Naive thymus-derived CD4-positive, alpha-beta T cell (primary cell): Measurements from ENCODE around the gene DENND4A. TPM values are rescaled to one million over a fixed set of nuclear protein-coding genes. Genes with fewer than 3 reads are reported as not detected.

Experiments
- ATAC-seq: fragments of 150-1000 bp; cut with Tn5 transposase; 2 replicates; pipeline ENCODE4 v1.10.0; 2021; ENCODE audit warnings: mild to moderate bottlenecking, moderate library complexity
- CTCF ChIA-PET: fragments of 350-600 bp; sonication (Branson Sonifier 250); formaldehyde crosslinking; loops from one replicate; lab custom pipeline; 2021; ENCODE audit warnings: antibody characterized with exemption; lab: Charles Lee
- POLR2A ChIA-PET: fragments of 350-600 bp; sonication (Branson Sonifier 250); formaldehyde crosslinking; loops from one replicate; lab custom pipeline; 2021; ENCODE audit warnings: antibody characterized with exemption, inconsistent platforms; lab: Charles Lee
- DNase-seq, 9 donors: peaks; one replicate each; pipeline versions ENCODE4 v3.0.0 to v3.0.0-alpha.2; 2020 to 2022; ENCODE audit warnings: mixed read lengths in 1 of 9
- H3K27ac ChIP-seq: one replicate; pipeline ENCODE4 v1.7.0; 2013; ENCODE audit warnings: mild to moderate bottlenecking, low read depth, low read length, moderate library complexity
- H3K27me3 ChIP-seq, 2 donors: one replicate each; pipeline ENCODE4 v1.7.0; 2013; ENCODE audit warnings: low read length in 2 of 2, mild to moderate bottlenecking in 2 of 2, moderate library complexity in 2 of 2; ENCODE audit not compliant: control insufficient read depth in 2 of 2, insufficient read depth in 2 of 2
- H3K36me3 ChIP-seq, 3 experiments: 1 replicate in 2 of 3; 2 replicates in 1 of 3; pipeline ENCODE4 v1.7.0; 2013; ENCODE audit warnings: low read length in 3 of 3, mild to moderate bottlenecking in 3 of 3, moderate library complexity in 1 of 3; ENCODE audit not compliant: insufficient read depth in 3 of 3, control insufficient read depth in 2 of 3
- H3K4me1 ChIP-seq, 2 donors: one replicate each; pipeline ENCODE4 v1.7.0; 2013; ENCODE audit warnings: low read length in 2 of 2, mild to moderate bottlenecking in 2 of 2, moderate library complexity in 1 of 2; ENCODE audit not compliant: control insufficient read depth in 2 of 2, insufficient read depth in 2 of 2
- H3K4me3 ChIP-seq: 2 replicates; pipeline ENCODE4 v1.7.0; 2013; ENCODE audit warnings: mild to moderate bottlenecking, low read length
- H3K9me3 ChIP-seq, 3 experiments: 1 replicate in 2 of 3; 2 replicates in 1 of 3; pipeline ENCODE4 v1.7.0; 2013; ENCODE audit warnings: low read length in 3 of 3; ENCODE audit not compliant: control insufficient read depth in 2 of 3
- H3K27ac Mint-ChIP-seq, 9 donors: one replicate each; pipeline ENCODE4 v1.8.0; 2020 to 2022; ENCODE audit warnings: mixed read lengths in 9 of 9, mild to moderate bottlenecking in 8 of 9, moderate library complexity in 5 of 9, inconsistent platforms in 2 of 9
- H3K27me3 Mint-ChIP-seq, 5 donors: one replicate each; pipeline ENCODE4 v1.8.0; 2021 to 2022; ENCODE audit warnings: mixed read lengths in 5 of 5, mild to moderate bottlenecking in 1 of 5
- H3K36me3 Mint-ChIP-seq, 5 donors: one replicate each; pipeline ENCODE4 v1.8.0; 2020 to 2022; ENCODE audit warnings: mixed read lengths in 5 of 5, mild to moderate bottlenecking in 3 of 5, inconsistent platforms in 1 of 5
- H3K4me1 Mint-ChIP-seq, 7 donors: one replicate each; pipeline ENCODE4 v1.8.0; 2020 to 2022; ENCODE audit warnings: mixed read lengths in 7 of 7, mild to moderate bottlenecking in 3 of 7, inconsistent platforms in 1 of 7
- H3K4me3 Mint-ChIP-seq, 10 donors: one replicate each; pipeline ENCODE4 v1.8.0; 2020 to 2022; ENCODE audit warnings: mild to moderate bottlenecking in 10 of 10, mixed read lengths in 10 of 10, moderate library complexity in 6 of 10, inconsistent platforms in 2 of 10
- H3K9me3 Mint-ChIP-seq, 11 donors: one replicate each; pipeline ENCODE4 v1.8.0; 2020 to 2022; ENCODE audit warnings: mixed read lengths in 11 of 11, mild to moderate bottlenecking in 4 of 11, inconsistent platforms in 1 of 11, moderate library complexity in 1 of 11
- intact Hi-C, 2 donors: fragments of 100-400 bp; cut with micrococcal nuclease; formaldehyde crosslinking; loops; one replicate each; pipeline ENCODE4 v1.15.1; 2023
- polyA plus RNA-seq, 2 donors: library from polyadenylated mRNA; unstranded; fragments of 300-500 nt; fragmentation: Illumina TruSeq; gene quantifications; one replicate each; pipeline ENCODE4 v1.2.3, GENCODE V29; 2021
- total RNA-seq, 6 experiments: library from RNA in 5 of 6; stranded (reverse) in 5 of 6; gene quantifications; 1 replicate in 5 of 6; 2 replicates in 1 of 6; pipeline ENCODE4 v1.2.3 and lab custom pipeline; 2021 to 2026

DENND4A gene
- total and polyA plus RNA-seq, 7 experiments from 2014 or later = 14.1 to 67.9 (median 59.1) TPM

- Mint-ChIP-seq H3K4me1 (peaks cover 20 to 43% (median 38%) of the 10 kb centered on the region in 7 donors), H3K27ac (peak overlapping the region in 1 of 9 donors; percentile 20), H3K9me3 (no peaks in the 10 kb centered on the region), H3K36me3 (peaks cover 0 to 10% (median 5%) of the 10 kb centered on the region in 5 donors), H3K4me3 (no peak overlapping the region), H3K27me3 (no peaks in the 10 kb centered on the region)
- H3K9me3 ChIP-seq = no peaks in the 10 kb centered on the region
- CTCF ChIA-PET = no interaction called here
- H3K27ac ChIP-seq = no peak overlapping the region
- H3K4me1 ChIP-seq = peaks cover 12 to 21% of the 10 kb centered on the region in 2 donors
- POLR2A ChIA-PET = interaction anchor here (0.9 kb wide), 1 partner anchor 29 kb away, joined by 3 read pairs; the partner anchor contains the start of gene DENND4A
- no peak for ATAC-seq
- H3K4me3 ChIP-seq = no peak overlapping the region
- peaks cover 0 to 8% (median 0%) of the 10 kb centered on the region in 3 experiments for H3K36me3 ChIP-seq
- H3K27me3 ChIP-seq = no peaks in the 10 kb centered on the region
- intact Hi-C loops = no loop called here
- no peak for DNase-seq
These were observed 29.7 kb downstream of the DENND4A start for GRCh38 chr15:65762399-65762798.

GRCh38 chr15:65761210-65761926, 30.7 kb downstream of the DENND4A start:
- intact Hi-C loops = no loop called here
- ChIA-PET CTCF (no interaction called here), POLR2A (interaction anchor here (0.6 kb wide), 1 partner anchor 30 kb away, joined by 6 read pairs; the partner anchor contains the start of gene DENND4A)
- H3K27me3 ChIP-seq = no peaks in the 10 kb centered on the region
- Mint-ChIP-seq H3K4me1 (peaks cover 15 to 32% (median 28%) of the 10 kb centered on the region in 7 donors), H3K27ac (peak overlapping the region in 4 of 9 donors; percentile 21 to 66 (median 42)), H3K36me3 (peaks cover 0 to 9% (median 5%) of the 10 kb centered on the region in 5 donors), H3K27me3 (no peaks in the 10 kb centered on the region), H3K9me3 (no peaks in the 10 kb centered on the region), H3K4me3 (peak overlapping the region in 3 of 10 donors; percentile 32 to 44 (median 37))
- H3K4me1 ChIP-seq = peaks cover 12 to 21% of the 10 kb centered on the region in 2 donors
- H3K4me3 ChIP-seq = no peak overlapping the region
- no peak overlapping the region for H3K27ac ChIP-seq
- no peak for DNase-seq
- H3K9me3 ChIP-seq = no peaks in the 10 kb centered on the region
- ATAC-seq = no peak
- H3K36me3 ChIP-seq = peaks cover 0 to 8% (median 0%) of the 10 kb centered on the region in 3 experiments

- ChIA-PET POLR2A (no interaction called here), CTCF (no interaction called here)
- intact Hi-C loops = loop anchor here in 1 of 2 donors (5.0 kb wide), 1 partner anchor 33 kb away; the partner anchor contains the start of gene DENND4A
- H3K27ac Mint-ChIP-seq = no peak overlapping the region
- Histone ChIP-seq H3K4me3 (no peak overlapping the region), H3K4me1 (peaks cover 12 to 21% of the 10 kb centered on the region in 2 donors), H3K27me3 (no peaks in the 10 kb centered on the region), H3K36me3 (peaks cover 0 to 8% (median 4%) of the 10 kb centered on the region in 3 experiments), H3K27ac (no peak overlapping the region), H3K9me3 (no peaks in the 10 kb centered on the region)
- peaks cover 8 to 31% (median 23%) of the 10 kb centered on the region in 7 donors for H3K4me1 Mint-ChIP-seq
- H3K27me3 Mint-ChIP-seq = no peaks in the 10 kb centered on the region
- peaks cover 4 to 11% (median 9%) of the 10 kb centered on the region in 5 donors for H3K36me3 Mint-ChIP-seq
- DNase-seq (no peak), ATAC-seq (no peak)
- no peak overlapping the region for H3K4me3 Mint-ChIP-seq
- H3K9me3 Mint-ChIP-seq = no peaks in the 10 kb centered on the region
These were observed 32.7 kb downstream of the DENND4A start for GRCh38 chr15:65759441-65759840.

DNA sequence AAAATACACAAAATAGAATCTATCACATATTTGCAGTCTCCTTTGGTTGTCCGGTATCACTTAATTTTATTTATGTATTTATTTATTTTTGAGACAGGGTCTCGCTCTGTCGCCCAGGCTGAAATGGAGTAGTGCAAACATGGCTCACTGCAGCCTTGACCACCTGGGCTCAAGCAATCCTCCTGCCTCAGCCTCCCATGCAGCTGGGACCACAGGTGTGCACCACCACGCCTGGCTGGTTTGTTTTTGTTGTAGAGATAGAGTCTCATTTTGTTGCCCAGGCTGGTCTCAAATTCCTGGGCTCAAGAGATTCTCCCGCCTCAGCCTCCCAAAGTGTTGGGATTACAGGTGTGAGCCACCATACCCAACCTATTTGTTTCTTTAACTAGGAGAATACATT, 33.9 kb downstream of the DENND4A start:
- intact Hi-C loops = loop anchor here in 1 of 2 donors (5.0 kb wide), 1 partner anchor 34 kb away; the partner anchor contains the start of gene DENND4A
- peaks cover 11 to 15% of the 10 kb centered on the region in 2 donors for H3K4me1 ChIP-seq
- H3K4me3 ChIP-seq = no peak overlapping the region
- H3K9me3 ChIP-seq = no peaks in the 10 kb centered on the region
- no peaks in the 10 kb centered on the region for H3K9me3 Mint-ChIP-seq
- no peak overlapping the region for H3K27ac ChIP-seq
- no peak overlapping the region for H3K4me3 Mint-ChIP-seq
- no peak overlapping the region for H3K27ac Mint-ChIP-seq
- no peak for ATAC-seq
- ChIA-PET POLR2A (no interaction called here), CTCF (no interaction called here)
- peaks cover 6 to 31% (median 26%) of the 10 kb centered on the region in 7 donors for H3K4me1 Mint-ChIP-seq
- peaks cover 4 to 11% (median 9%) of the 10 kb centered on the region in 5 donors for H3K36me3 Mint-ChIP-seq
- H3K27me3 Mint-ChIP-seq = no peaks in the 10 kb centered on the region
- no peak for DNase-seq
- H3K27me3 ChIP-seq = no peaks in the 10 kb centered on the region
- peaks cover 0 to 8% (median 4%) of the 10 kb centered on the region in 3 experiments for H3K36me3 ChIP-seq

- Mint-ChIP-seq H3K27me3 (no peaks in the 10 kb centered on the region), H3K9me3 (no peaks in the 10 kb centered on the region), H3K27ac (no peak overlapping the region), H3K4me3 (no peak overlapping the region), H3K36me3 (peaks cover 4 to 11% (median 7%) of the 10 kb centered on the region in 5 donors), H3K4me1 (peaks cover 3 to 21% (median 17%) of the 10 kb centered on the region in 7 donors)
- ChIA-PET CTCF (no interaction called here), POLR2A (no interaction called here)
- DNase-seq (no peak), ATAC-seq (no peak)
- no peak overlapping the region for H3K27ac ChIP-seq
- intact Hi-C loops = loop anchor here in 1 of 2 donors (5.0 kb wide), 1 partner anchor 35 kb away; the partner anchor contains the start of gene DENND4A
- H3K4me1 ChIP-seq = peaks cover 4 to 5% of the 10 kb centered on the region in 2 donors
- H3K4me3 ChIP-seq = no peak overlapping the region
- no peaks in the 10 kb centered on the region for H3K27me3 ChIP-seq
- H3K36me3 ChIP-seq = peaks cover 0 to 8% (median 4%) of the 10 kb centered on the region in 3 experiments
- H3K9me3 ChIP-seq = no peaks in the 10 kb centered on the region
These were observed 34.8 kb downstream of the DENND4A start for GRCh38 chr15:65757256-65757655.

DNA sequence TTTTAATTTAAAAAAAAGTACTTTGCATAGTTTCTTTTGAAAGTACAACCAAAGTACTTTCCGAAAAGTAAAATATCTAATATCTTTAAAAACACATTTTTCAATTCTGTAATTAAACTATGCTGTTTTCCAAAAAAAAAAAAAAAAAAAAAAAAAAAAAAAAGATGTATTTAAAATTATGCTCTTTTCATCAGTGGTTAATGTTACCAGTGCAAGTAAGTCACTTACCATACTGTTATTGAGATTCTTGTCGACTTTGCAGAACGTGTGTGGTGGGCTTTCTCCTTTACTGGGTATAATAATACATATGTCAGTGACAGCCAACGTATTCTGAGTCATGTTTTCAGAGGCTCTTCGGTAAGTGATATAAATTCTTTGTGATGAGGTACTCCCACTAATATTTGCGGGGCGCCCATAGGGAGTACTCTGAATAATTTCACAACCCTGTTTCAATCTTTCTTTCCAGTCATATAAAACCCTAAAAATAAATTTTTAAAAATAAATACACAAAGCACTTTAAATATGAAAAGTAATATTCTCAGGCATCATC, 39.9 kb downstream of the DENND4A start:
- peak overlapping the region in 2 of 9 donors; percentile 19 to 29 for H3K27ac Mint-ChIP-seq
- DNase-seq (no peak), ATAC-seq (no peak)
- H3K27me3 Mint-ChIP-seq = no peaks in the 10 kb centered on the region
- ChIA-PET CTCF (interaction anchor here (1.0 kb wide), 1 partner anchor 17 kb away, joined by 3 read pairs; no protein-coding TSS in a partner anchor), POLR2A (no interaction called here)
- no peak overlapping the region for H3K4me3 ChIP-seq
- no peaks in the 10 kb centered on the region for H3K27me3 ChIP-seq
- H3K36me3 Mint-ChIP-seq = peaks cover 15 to 25% (median 20%) of the 10 kb centered on the region in 5 donors
- no peaks in the 10 kb centered on the region for H3K4me1 ChIP-seq
- peaks cover 0 to 13% (median 4%) of the 10 kb centered on the region in 3 experiments for H3K36me3 ChIP-seq
- no peak overlapping the region for H3K27ac ChIP-seq
- intact Hi-C loops = no loop called here
- peaks cover 0 to 25% (median 8%) of the 10 kb centered on the region in 7 donors for H3K4me1 Mint-ChIP-seq
- no peaks in the 10 kb centered on the region for H3K9me3 Mint-ChIP-seq
- H3K9me3 ChIP-seq = no peaks in the 10 kb centered on the region
- no peak overlapping the region for H3K4me3 Mint-ChIP-seq
